Measurements from ENCODE around the gene METTL25.

METTL25 gene

DNA sequence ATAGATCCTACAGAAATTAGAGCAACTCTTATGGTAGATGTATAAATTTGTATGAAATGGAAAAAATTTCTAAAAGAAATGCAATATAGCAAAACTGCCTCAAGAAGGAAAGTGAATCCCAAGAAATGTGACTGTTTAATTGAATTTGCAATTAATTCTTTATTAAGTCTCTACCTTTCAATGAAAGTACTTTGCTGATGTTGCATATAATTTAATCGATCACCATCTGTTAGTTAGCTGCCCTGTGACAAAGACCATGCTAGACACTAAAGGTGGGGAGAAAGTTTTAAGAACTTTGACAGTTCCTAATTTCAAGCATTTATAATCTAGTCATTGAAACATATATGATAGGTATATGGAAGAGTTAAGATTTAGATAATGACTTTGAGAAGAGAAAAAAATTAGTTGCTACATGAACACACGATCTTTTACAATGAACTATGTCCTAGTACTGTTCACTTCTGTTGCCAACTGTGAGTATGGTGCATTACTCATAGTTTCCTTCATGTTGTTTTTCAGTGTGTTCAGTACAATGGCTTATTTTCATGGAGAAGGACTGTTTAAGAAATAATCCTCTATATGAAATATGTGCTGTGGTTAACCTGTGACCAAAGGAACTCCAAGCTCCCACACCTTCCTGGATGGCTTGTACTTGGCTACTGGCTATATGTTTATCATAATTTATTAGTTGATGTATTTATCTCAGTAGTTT lies 128.4 kb downstream of the METTL25 start:
- intact Hi-C loops (cut with DNase I; ENCODE audit: low total_unique reads): no loop called here
- TF ChIP-seq, protein P1, sequence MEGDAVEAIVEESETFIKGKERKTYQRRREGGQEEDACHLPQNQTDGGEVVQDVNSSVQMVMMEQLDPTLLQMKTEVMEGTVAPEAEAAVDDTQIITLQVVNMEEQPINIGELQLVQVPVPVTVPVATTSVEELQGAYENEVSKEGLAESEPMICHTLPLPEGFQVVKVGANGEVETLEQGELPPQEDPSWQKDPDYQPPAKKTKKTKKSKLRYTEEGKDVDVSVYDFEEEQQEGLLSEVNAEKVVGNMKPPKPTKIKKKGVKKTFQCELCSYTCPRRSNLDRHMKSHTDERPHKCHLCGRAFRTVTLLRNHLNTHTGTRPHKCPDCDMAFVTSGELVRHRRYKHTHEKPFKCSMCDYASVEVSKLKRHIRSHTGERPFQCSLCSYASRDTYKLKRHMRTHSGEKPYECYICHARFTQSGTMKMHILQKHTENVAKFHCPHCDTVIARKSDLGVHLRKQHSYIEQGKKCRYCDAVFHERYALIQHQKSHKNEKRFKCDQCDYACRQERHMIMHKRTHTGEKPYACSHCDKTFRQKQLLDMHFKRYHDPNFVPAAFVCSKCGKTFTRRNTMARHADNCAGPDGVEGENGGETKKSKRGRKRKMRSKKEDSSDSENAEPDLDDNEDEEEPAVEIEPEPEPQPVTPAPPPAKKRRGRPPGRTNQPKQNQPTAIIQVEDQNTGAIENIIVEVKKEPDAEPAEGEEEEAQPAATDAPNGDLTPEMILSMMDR (IDR thresholded peaks at IDR 0.05): no peak
- H3K27ac ChIP-seq: no peak overlapping the region
- no peaks in the 10 kb centered on the region for H3K27me3 ChIP-seq
- no peak for DNase-seq
- H3K4me3 ChIP-seq: no peak overlapping the region
- H3K4me1 ChIP-seq: no peaks in the 10 kb centered on the region
- H3K9me3 ChIP-seq: peaks cover 0 to 19% (median 7%) of the 10 kb centered on the region in 3 donors
- H3K36me3 ChIP-seq: no peaks in the 10 kb centered on the region

DNA sequence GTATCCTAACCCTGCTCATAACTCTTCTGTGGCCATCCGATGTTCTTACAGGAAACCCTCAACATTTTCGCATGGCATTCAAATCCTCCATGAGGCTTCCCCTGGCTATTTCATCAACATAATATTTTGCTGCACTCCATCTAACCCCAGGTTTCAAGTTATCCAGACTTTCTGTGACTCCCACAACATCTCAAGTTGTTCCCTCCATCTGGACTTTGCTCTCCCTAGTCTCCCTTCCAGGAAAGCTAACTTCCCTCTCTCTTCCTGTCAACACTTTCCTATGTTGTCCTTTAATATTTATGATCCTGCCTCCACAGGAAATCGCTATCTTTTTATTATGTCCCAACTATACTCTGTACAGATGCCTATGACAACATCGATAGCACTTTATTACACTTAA lies 146.1 kb downstream of the METTL25 start:
- Histone ChIP-seq H3K4me3 (no peak overlapping the region), H3K36me3 (no peaks in the 10 kb centered on the region), H3K9me3 (no peaks in the 10 kb centered on the region), H3K27ac (no peak overlapping the region), H3K27me3 (no peaks in the 10 kb centered on the region), H3K4me1 (no peaks in the 10 kb centered on the region)
- DNase-seq: no peak
- intact Hi-C loops (cut with DNase I; ENCODE audit: low total_unique reads): no loop called here
- TF ChIP-seq, protein P1 (IDR thresholded peaks at IDR 0.05): no peak

DNA sequence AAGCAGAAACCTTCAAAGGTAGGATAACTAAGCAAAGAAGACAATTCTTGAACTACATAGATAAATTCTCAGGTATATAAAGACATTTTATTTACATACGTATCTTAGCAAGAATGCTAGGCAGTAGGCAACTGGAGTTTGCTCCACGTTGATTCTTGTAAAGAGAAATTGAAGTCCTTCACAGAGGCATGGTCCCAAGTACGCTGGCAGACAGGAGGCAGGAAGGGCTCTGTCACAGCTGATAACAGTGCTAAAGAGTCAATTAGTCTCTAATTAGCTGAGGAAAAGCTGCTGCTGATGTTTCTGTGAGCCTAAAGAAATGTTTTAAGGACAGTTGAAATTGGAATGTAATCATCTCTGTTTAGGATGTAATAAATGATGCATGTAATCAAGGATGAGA lies 146.8 kb downstream of the METTL25 start:
- intact Hi-C loops (cut with DNase I; ENCODE audit: low total_unique reads): no loop called here

DNA sequence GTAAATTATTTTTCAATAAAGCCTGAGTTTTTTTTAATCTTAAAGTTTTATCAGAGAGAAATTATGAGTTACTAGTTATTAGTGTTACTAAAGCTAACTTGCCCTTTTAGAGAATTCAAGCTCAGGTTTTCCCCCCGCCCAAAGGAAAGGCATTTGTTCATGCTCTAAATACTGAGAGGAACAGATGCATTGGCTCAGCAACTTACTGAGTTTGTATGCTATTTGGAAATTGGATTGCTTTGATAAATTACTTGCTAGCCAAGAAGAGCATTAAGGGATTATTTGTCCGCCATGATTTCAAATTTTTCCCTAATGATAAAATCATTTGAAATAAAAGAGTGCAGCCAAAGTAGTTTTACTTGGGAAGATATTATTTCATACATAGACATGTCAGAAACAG lies 149.4 kb downstream of the METTL25 start:
- Histone ChIP-seq H3K4me3 (no peak overlapping the region), H3K27me3 (no peaks in the 10 kb centered on the region), H3K9me3 (no peaks in the 10 kb centered on the region), H3K27ac (no peak overlapping the region), H3K4me1 (no peaks in the 10 kb centered on the region), H3K36me3 (no peaks in the 10 kb centered on the region)
- intact Hi-C loops (cut with DNase I; ENCODE audit: low total_unique reads): no loop called here
- no peak for DNase-seq
- TF ChIP-seq, protein P1 (IDR thresholded peaks at IDR 0.05): no peak

More for the DNA sequence above, 146.8 kb downstream of the METTL25 start:
- Histone ChIP-seq H3K9me3 (no peaks in the 10 kb centered on the region), H3K27ac (no peak overlapping the region), H3K36me3 (no peaks in the 10 kb centered on the region), H3K4me3 (no peak overlapping the region), H3K27me3 (no peaks in the 10 kb centered on the region), H3K4me1 (no peaks in the 10 kb centered on the region)
- DNase-seq: no peak
- TF ChIP-seq, protein P1 (IDR thresholded peaks at IDR 0.05): no peak

DNA sequence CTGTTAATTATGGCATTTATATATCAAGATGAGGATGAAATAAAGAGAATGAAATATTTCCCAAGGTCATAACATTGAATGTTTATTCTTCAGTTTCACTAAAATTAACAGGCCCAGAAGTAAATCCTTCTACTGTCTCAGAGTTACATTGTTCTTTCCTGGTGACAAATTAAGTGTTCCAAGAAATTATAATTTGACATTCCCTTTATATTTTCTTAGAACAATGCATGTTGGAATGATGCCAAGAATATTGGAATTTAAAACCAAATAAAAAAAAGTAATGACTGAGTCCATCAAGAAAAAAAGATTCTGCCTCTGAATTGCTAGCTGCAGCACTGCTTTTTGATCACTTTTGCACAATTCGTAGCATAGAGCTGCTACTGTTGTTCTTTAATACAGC lies 152.1 kb downstream of the METTL25 start:
- TF ChIP-seq, protein P1 (IDR thresholded peaks at IDR 0.05): no peak
- no peak for DNase-seq
- intact Hi-C loops (cut with DNase I; ENCODE audit: low total_unique reads): no loop called here
- no peaks in the 10 kb centered on the region for H3K4me1 ChIP-seq
- H3K27ac ChIP-seq: no peak overlapping the region
- H3K4me3 ChIP-seq: no peak overlapping the region
- no peaks in the 10 kb centered on the region for H3K36me3 ChIP-seq
- H3K27me3 ChIP-seq: no peaks in the 10 kb centered on the region
- no peaks in the 10 kb centered on the region for H3K9me3 ChIP-seq

Measured in tibial artery (tissue), 4 donors.